Measurements from ENCODE around the gene GPR161.

The GPR161 gene

GRCh38 chr1:168105846-168106245, 30.9 kb downstream of the GPR161 start:
- WGBS, 2 experiments (ENCODE audit: insufficient coverage in 2 of 2), result 100% methylated on average over 2 of the region's 6 CpGs; no CpG with 5 or more reads in 1 of the 2 experiments

GRCh38 chr1:168104535-168104934, 32.2 kb downstream of the GPR161 start:
- WGBS, 2 experiments (ENCODE audit: insufficient coverage in 2 of 2), result 97 to 100% methylated on average over 7 to 11 of the region's 11 CpGs
- no peaks in the 10 kb centered on the region for H3K4me1 ChIP-seq (ENCODE audit: control insufficient read depth, insufficient read depth, low read length, poor library complexity, severe bottlenecking)
- peaks cover 42% of the 10 kb centered on the region for H3K36me3 ChIP-seq (ENCODE audit: control insufficient read depth, insufficient read depth, low read length)
- no peaks in the 10 kb centered on the region for H3K9me3 ChIP-seq (ENCODE audit: control insufficient read depth, low read length)
- no peak overlapping the region for H3K4me3 ChIP-seq (ENCODE audit: extremely low read depth, insufficient read depth, low read length, poor library complexity, severe bottlenecking)
- no peak overlapping the region for H3K27ac ChIP-seq (ENCODE audit: low read depth, low read length, severe bottlenecking)

More at GRCh38 chr1:168105846-168106245, 30.9 kb downstream of the GPR161 start:
- no peaks in the 10 kb centered on the region for H3K4me1 ChIP-seq (ENCODE audit: control insufficient read depth, insufficient read depth, low read length, poor library complexity, severe bottlenecking)
- H3K4me3 ChIP-seq (ENCODE audit: extremely low read depth, insufficient read depth, low read length, poor library complexity, severe bottlenecking), result no peak overlapping the region
- peaks cover 52% of the 10 kb centered on the region for H3K36me3 ChIP-seq (ENCODE audit: control insufficient read depth, insufficient read depth, low read length)
- no peaks in the 10 kb centered on the region for H3K9me3 ChIP-seq (ENCODE audit: control insufficient read depth, low read length)
- H3K27ac ChIP-seq (ENCODE audit: low read depth, low read length, severe bottlenecking), result no peak overlapping the region

GRCh38 chr1:168102487-168102886, 34.2 kb downstream of the GPR161 start:
- WGBS, 2 experiments (ENCODE audit: insufficient coverage in 2 of 2), result no CpG with 5 or more reads among the region's 1 CpG
- no peaks in the 10 kb centered on the region for H3K4me1 ChIP-seq (ENCODE audit: control insufficient read depth, insufficient read depth, low read length, poor library complexity, severe bottlenecking)
- H3K9me3 ChIP-seq (ENCODE audit: control insufficient read depth, low read length), result no peaks in the 10 kb centered on the region
- H3K4me3 ChIP-seq (ENCODE audit: extremely low read depth, insufficient read depth, low read length, poor library complexity, severe bottlenecking), result no peak overlapping the region
- no peak overlapping the region for H3K27ac ChIP-seq (ENCODE audit: low read depth, low read length, severe bottlenecking)
- H3K36me3 ChIP-seq (ENCODE audit: control insufficient read depth, insufficient read depth, low read length), result peaks cover 53% of the 10 kb centered on the region

GRCh38 chr1:168101336-168101735, 35.4 kb downstream of the GPR161 start:
- no peak overlapping the region for H3K4me3 ChIP-seq (ENCODE audit: extremely low read depth, insufficient read depth, low read length, poor library complexity, severe bottlenecking)
- H3K9me3 ChIP-seq (ENCODE audit: control insufficient read depth, low read length), result no peaks in the 10 kb centered on the region
- no peaks in the 10 kb centered on the region for H3K4me1 ChIP-seq (ENCODE audit: control insufficient read depth, insufficient read depth, low read length, poor library complexity, severe bottlenecking)
- peaks cover 64% of the 10 kb centered on the region for H3K36me3 ChIP-seq (ENCODE audit: control insufficient read depth, insufficient read depth, low read length)
- no peak overlapping the region for H3K27ac ChIP-seq (ENCODE audit: low read depth, low read length, severe bottlenecking)
- WGBS, 2 experiments (ENCODE audit: insufficient coverage in 2 of 2), result 93 to 99% methylated on average over 7 of the region's 8 CpGs

- no peaks in the 10 kb centered on the region for H3K4me1 ChIP-seq (ENCODE audit: control insufficient read depth, insufficient read depth, low read length, poor library complexity, severe bottlenecking)
- H3K9me3 ChIP-seq (ENCODE audit: control insufficient read depth, low read length), result no peaks in the 10 kb centered on the region
- WGBS, 2 experiments (ENCODE audit: insufficient coverage in 2 of 2), result 91 to 100% methylated on average over 4 of the region's 7 CpGs
- peaks cover 73% of the 10 kb centered on the region for H3K36me3 ChIP-seq (ENCODE audit: control insufficient read depth, insufficient read depth, low read length)
- H3K4me3 ChIP-seq (ENCODE audit: extremely low read depth, insufficient read depth, low read length, poor library complexity, severe bottlenecking), result no peak overlapping the region
- H3K27ac ChIP-seq (ENCODE audit: low read depth, low read length, severe bottlenecking), result no peak overlapping the region
These were observed 36.3 kb downstream of the GPR161 start for GRCh38 chr1:168100315-168101002.

- H3K9me3 ChIP-seq (ENCODE audit: control insufficient read depth, low read length), result no peaks in the 10 kb centered on the region
- H3K36me3 ChIP-seq (ENCODE audit: control insufficient read depth, insufficient read depth, low read length), result peaks cover 76% of the 10 kb centered on the region
- 98 to 99% methylated on average over 6 of the region's 7 CpGs for WGBS, 2 experiments (ENCODE audit: insufficient coverage in 2 of 2)
- H3K4me3 ChIP-seq (ENCODE audit: extremely low read depth, insufficient read depth, low read length, poor library complexity, severe bottlenecking), result no peak overlapping the region
- no peaks in the 10 kb centered on the region for H3K4me1 ChIP-seq (ENCODE audit: control insufficient read depth, insufficient read depth, low read length, poor library complexity, severe bottlenecking)
- no peak overlapping the region for H3K27ac ChIP-seq (ENCODE audit: low read depth, low read length, severe bottlenecking)
These were observed 37.4 kb downstream of the GPR161 start for GRCh38 chr1:168099337-168099801.

- no peak overlapping the region for H3K27ac ChIP-seq (ENCODE audit: low read depth, low read length, severe bottlenecking)
- no peaks in the 10 kb centered on the region for H3K4me1 ChIP-seq (ENCODE audit: control insufficient read depth, insufficient read depth, low read length, poor library complexity, severe bottlenecking)
- peaks cover 76% of the 10 kb centered on the region for H3K36me3 ChIP-seq (ENCODE audit: control insufficient read depth, insufficient read depth, low read length)
- 93 to 97% methylated on average over 10 to 13 of the region's 15 CpGs for WGBS, 2 experiments (ENCODE audit: insufficient coverage in 2 of 2)
- H3K4me3 ChIP-seq (ENCODE audit: extremely low read depth, insufficient read depth, low read length, poor library complexity, severe bottlenecking), result no peak overlapping the region
- no peaks in the 10 kb centered on the region for H3K9me3 ChIP-seq (ENCODE audit: control insufficient read depth, low read length)
These were observed 38.0 kb downstream of the GPR161 start for GRCh38 chr1:168098534-168099320.

- Histone ChIP-seq H3K36me3 (ENCODE audit: control insufficient read depth, insufficient read depth, low read length) (peaks cover 70% of the 10 kb centered on the region), H3K27ac (ENCODE audit: low read depth, low read length, severe bottlenecking) (no peak overlapping the region), H3K4me1 (ENCODE audit: control insufficient read depth, insufficient read depth, low read length, poor library complexity, severe bottlenecking) (no peaks in the 10 kb centered on the region), H3K4me3 (ENCODE audit: extremely low read depth, insufficient read depth, low read length, poor library complexity, severe bottlenecking) (no peak overlapping the region), H3K9me3 (ENCODE audit: control insufficient read depth, low read length) (no peaks in the 10 kb centered on the region)
- WGBS, 2 experiments (ENCODE audit: insufficient coverage in 2 of 2), result 93 to 98% methylated on average over 8 to 11 of the region's 12 CpGs
These were observed 38.7 kb downstream of the GPR161 start for GRCh38 chr1:168097921-168098528.

- Histone ChIP-seq H3K36me3 (ENCODE audit: control insufficient read depth, insufficient read depth, low read length) (peaks cover 58% of the 10 kb centered on the region), H3K4me1 (ENCODE audit: control insufficient read depth, insufficient read depth, low read length, poor library complexity, severe bottlenecking) (no peaks in the 10 kb centered on the region), H3K9me3 (ENCODE audit: control insufficient read depth, low read length) (no peaks in the 10 kb centered on the region), H3K27ac (ENCODE audit: low read depth, low read length, severe bottlenecking) (no peak overlapping the region), H3K4me3 (ENCODE audit: extremely low read depth, insufficient read depth, low read length, poor library complexity, severe bottlenecking) (no peak overlapping the region)
- 94 to 95% methylated on average over 19 to 27 of the region's 27 CpGs for WGBS, 2 experiments (ENCODE audit: insufficient coverage in 2 of 2)
These were observed 40.2 kb downstream of the GPR161 start for GRCh38 chr1:168096296-168097165.

GRCh38 chr1:168095476-168095875, 41.3 kb downstream of the GPR161 start:
- 95 to 100% methylated on average over 3 to 5 of the region's 6 CpGs for WGBS, 2 experiments (ENCODE audit: insufficient coverage in 2 of 2)
- Histone ChIP-seq H3K36me3 (ENCODE audit: control insufficient read depth, insufficient read depth, low read length) (peaks cover 67% of the 10 kb centered on the region), H3K27ac (ENCODE audit: low read depth, low read length, severe bottlenecking) (no peak overlapping the region), H3K9me3 (ENCODE audit: control insufficient read depth, low read length) (no peaks in the 10 kb centered on the region), H3K4me3 (ENCODE audit: extremely low read depth, insufficient read depth, low read length, poor library complexity, severe bottlenecking) (no peak overlapping the region), H3K4me1 (ENCODE audit: control insufficient read depth, insufficient read depth, low read length, poor library complexity, severe bottlenecking) (no peaks in the 10 kb centered on the region)
